Endothelial cell of umbilical vein (primary cell): ENCODE data around the gene NBPF11.
"Not testable (repeated sequence)": the region's sequence is repeated elsewhere in the genome, so short reads cannot be mapped to it uniquely, and the experiment has no call there.

Experiments
- EZH2 ChIP-seq: IDR thresholded peaks from 2 replicates; pipeline ENCODE4 v1.6.1; 2012; ENCODE audit warnings: borderline replicate concordance, low read depth, mild to moderate bottlenecking, moderate library complexity, low read length, inconsistent platforms; ENCODE audit not compliant: severe bottlenecking
- FOS ChIP-seq: IDR thresholded peaks from 2 replicates; pipeline ENCODE4 v1.6.1; 2011; ENCODE audit warnings: mild to moderate bottlenecking, low read length, moderate library complexity, borderline replicate concordance; ENCODE audit not compliant: insufficient read depth
- JUN ChIP-seq: IDR thresholded peaks from 2 replicates; pipeline ENCODE4 v1.6.1; 2011; ENCODE audit warnings: borderline replicate concordance, low read depth; ENCODE audit not compliant: insufficient read length, insufficient read depth
- POLR2A ChIP-seq: IDR thresholded peaks from 2 replicates; pipeline ENCODE4 v1.6.1; 2012; ENCODE audit warnings: low read depth, mild to moderate bottlenecking, control low read depth, low read length
- POLR2AphosphoS5 ChIP-seq: IDR thresholded peaks from 2 replicates; pipeline ENCODE4 v1.6.1; 2012; ENCODE audit warnings: low read depth, mild to moderate bottlenecking, control low read depth, low read length, moderate library complexity; ENCODE audit not compliant: insufficient read depth
- TF ChIP-seq, protein P1 (sequence below), 2 donors: IDR thresholded peaks; 1 replicate in 1 of 2; 2 replicates in 1 of 2; pipeline ENCODE4 v1.5.1; 2011; ENCODE audit warnings: low read length in 2 of 2, mild to moderate bottlenecking in 2 of 2, moderate library complexity in 2 of 2, control low read depth in 1 of 2, inconsistent platforms in 1 of 2, low read depth in 1 of 2; ENCODE audit not compliant: insufficient read depth in 1 of 2; ENCODE audit errors: extremely low read depth in 1 of 2
- TF ChIP-seq, protein P2 (sequence below): IDR thresholded peaks from 2 replicates; pipeline ENCODE4 v1.6.1; 2011; ENCODE audit not compliant: insufficient read depth, insufficient read length

DNA sequence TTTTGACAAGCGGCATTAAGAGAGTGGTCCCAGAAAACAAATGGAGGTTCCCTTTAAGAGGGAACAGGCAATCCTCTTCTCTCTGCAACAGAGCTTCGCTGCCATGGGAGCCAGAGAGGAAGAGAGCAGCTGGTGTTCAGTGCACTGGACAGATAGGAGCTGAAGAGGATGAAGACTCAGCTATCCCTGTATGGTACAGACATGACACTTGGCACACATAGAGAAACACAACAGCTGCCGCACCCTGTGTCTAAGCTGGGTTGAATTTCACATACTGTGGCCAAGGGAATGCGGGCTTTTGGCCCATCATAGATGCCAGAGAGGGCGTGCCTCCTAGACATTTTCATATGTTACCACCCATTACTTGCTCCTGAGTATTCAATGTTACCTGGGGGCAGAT is 29.7 kb downstream of the NBPF11 start:
- not testable (repeated sequence) for TF ChIP-seq POLR2A, POLR2AphosphoS5, EZH2, JUN, FOS
- TF ChIP-seq, protein P1, sequence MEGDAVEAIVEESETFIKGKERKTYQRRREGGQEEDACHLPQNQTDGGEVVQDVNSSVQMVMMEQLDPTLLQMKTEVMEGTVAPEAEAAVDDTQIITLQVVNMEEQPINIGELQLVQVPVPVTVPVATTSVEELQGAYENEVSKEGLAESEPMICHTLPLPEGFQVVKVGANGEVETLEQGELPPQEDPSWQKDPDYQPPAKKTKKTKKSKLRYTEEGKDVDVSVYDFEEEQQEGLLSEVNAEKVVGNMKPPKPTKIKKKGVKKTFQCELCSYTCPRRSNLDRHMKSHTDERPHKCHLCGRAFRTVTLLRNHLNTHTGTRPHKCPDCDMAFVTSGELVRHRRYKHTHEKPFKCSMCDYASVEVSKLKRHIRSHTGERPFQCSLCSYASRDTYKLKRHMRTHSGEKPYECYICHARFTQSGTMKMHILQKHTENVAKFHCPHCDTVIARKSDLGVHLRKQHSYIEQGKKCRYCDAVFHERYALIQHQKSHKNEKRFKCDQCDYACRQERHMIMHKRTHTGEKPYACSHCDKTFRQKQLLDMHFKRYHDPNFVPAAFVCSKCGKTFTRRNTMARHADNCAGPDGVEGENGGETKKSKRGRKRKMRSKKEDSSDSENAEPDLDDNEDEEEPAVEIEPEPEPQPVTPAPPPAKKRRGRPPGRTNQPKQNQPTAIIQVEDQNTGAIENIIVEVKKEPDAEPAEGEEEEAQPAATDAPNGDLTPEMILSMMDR (IDR thresholded peaks at IDR 0.05; ENCODE audit: extremely low read depth in 1 of 2, insufficient read depth in 1 of 2, low read depth in 1 of 2, low read length in 2 of 2): not testable (repeated sequence)
- TF ChIP-seq, protein P2, sequence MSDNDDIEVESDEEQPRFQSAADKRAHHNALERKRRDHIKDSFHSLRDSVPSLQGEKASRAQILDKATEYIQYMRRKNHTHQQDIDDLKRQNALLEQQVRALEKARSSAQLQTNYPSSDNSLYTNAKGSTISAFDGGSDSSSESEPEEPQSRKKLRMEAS: not testable (repeated sequence)
